ENCODE data around the gene ACACA.

GRCh38 chr17:37118366-37119137 lies 288.1 kb downstream of the ACACA start:
- TF ChIP-seq GATA3 (IDR thresholded peaks at IDR 0.05; ENCODE audit: low read depth, low read length) (no peak), GATA2 (IDR thresholded peaks at IDR 0.05; ENCODE audit: low read depth, low read length) (no peak)

Measured in SH-SY5Y (cell line).